Panc1 (cell line): ENCODE results near the gene MATN1. TPM values are rescaled to one million over a fixed set of nuclear protein-coding genes. Genes with fewer than 3 reads are reported as not detected.

Experiments used
- ATAC-seq: fragments of 200-7000 bp; cut with Tn5 transposase; 2 replicates; pipeline ENCODE4 v1.9.1; 2020; ENCODE audit warnings: mild to moderate bottlenecking, moderate library complexity
- BruUV-seq: library from RNA; stranded (reverse); fragments of 400-500 nt; replicated peaks from 2 replicates; lab custom pipeline; 2021; lab: Mats Ljungman, UMichigan
- CTCF ChIA-PET: fragments of 300-600 bp; sonication (Branson Sonifier 250); formaldehyde crosslinking; loops from one replicate; lab custom pipeline; 2022; ENCODE audit warnings: antibody characterized with exemption; lab: Charles Lee
- POLR2A ChIA-PET: fragments of 300-600 bp; sonication (Branson Sonifier 250); formaldehyde crosslinking; loops from one replicate; lab custom pipeline; 2022; ENCODE audit warnings: antibody characterized with exemption; lab: Charles Lee
- DNase-seq: peaks from one replicate; pipeline ENCODE4 v3.0.0-alpha.2; 2010; ENCODE audit warnings: low read depth, low spot score
- H3K27ac ChIP-seq: 2 replicates; pipeline ENCODE4 v1.5.1; 2011; ENCODE audit warnings: mild to moderate bottlenecking, low read length, inconsistent platforms
- H3K27me3 ChIP-seq: fragments of 200-500 bp; sonication (Bioruptor generic); 2 replicates; pipeline ENCODE4 v1.6.0; 2014; ENCODE audit warnings: low read length, inconsistent platforms; ENCODE audit not compliant: control insufficient read depth, insufficient read depth
- H3K36me3 ChIP-seq: fragments of 200-500 bp; sonication (Bioruptor generic); 2 replicates; pipeline ENCODE4 v1.5.1; 2014; ENCODE audit warnings: inconsistent platforms, mild to moderate bottlenecking, low read length, moderate library complexity; ENCODE audit not compliant: control insufficient read depth, insufficient read depth
- H3K4me1 ChIP-seq: 2 replicates; pipeline ENCODE4 v1.5.1; 2011; ENCODE audit warnings: inconsistent platforms, mild to moderate bottlenecking, low read length, moderate library complexity; ENCODE audit not compliant: control insufficient read depth, insufficient read depth
- H3K4me3 ChIP-seq, 2 experiments: 2 replicates each; pipeline ENCODE4 v1.5.1; 2011 to 2012; ENCODE audit warnings: low read depth in 2 of 2, low read length in 2 of 2, mild to moderate bottlenecking in 2 of 2, inconsistent platforms in 1 of 2, moderate library complexity in 1 of 2
- H3K9me3 ChIP-seq: fragments of 200-500 bp; sonication (Bioruptor generic); 2 replicates; pipeline ENCODE4 v1.5.1; 2014; ENCODE audit warnings: low read depth, mild to moderate bottlenecking, inconsistent platforms, low read length, moderate library complexity; ENCODE audit not compliant: control insufficient read depth, insufficient read depth
- POLR2AphosphoS5 ChIP-seq: IDR thresholded peaks from 2 replicates; pipeline ENCODE4 v1.6.1; 2012; ENCODE audit warnings: mild to moderate bottlenecking, low read depth, low read length, moderate library complexity
- REST ChIP-seq, 2 experiments: IDR thresholded peaks; 2 replicates each; pipeline ENCODE4 v1.6.1; 2011 to 2012; ENCODE audit warnings: low read depth in 2 of 2, control low read depth in 1 of 2, low read length in 1 of 2, mild to moderate bottlenecking in 1 of 2, moderate library complexity in 1 of 2; ENCODE audit not compliant: insufficient read depth in 1 of 2
- SIN3A ChIP-seq: IDR thresholded peaks from 2 replicates; pipeline ENCODE4 v1.6.1; 2012; ENCODE audit warnings: low read depth, mild to moderate bottlenecking, low read length, moderate library complexity, borderline replicate concordance; ENCODE audit not compliant: insufficient read depth
- TCF7L2 ChIP-seq: IDR thresholded peaks from 2 replicates; pipeline ENCODE4 v1.6.1; 2011; ENCODE audit warnings: mild to moderate bottlenecking, low read depth, low read length, inconsistent platforms
- in situ Hi-C: cut with HindIII; loops from 2 replicates; pipeline ENCODE4 v1.10.0; 2016; ENCODE audit warnings: low sequenced_read_pairs, low pct_unique_long_range_greater_than_20kb
- intact Hi-C: fragments of 100-400 bp; cut with micrococcal nuclease; formaldehyde crosslinking; loops from one replicate; pipeline ENCODE4 v1.10.0; 2022; ENCODE audit not compliant: unreplicated experiment
- total RNA-seq: library from RNA; stranded (reverse); gene quantifications from one replicate; pipeline ENCODE4 v1.2.1, GENCODE V29; 2021; ENCODE audit not compliant: unreplicated experiment
- TF ChIP-seq, protein P1 (sequence below): fragments of 450-650 bp; IDR thresholded peaks from 2 replicates; pipeline ENCODE4 v1.5.1; 2017; ENCODE audit warnings: mild to moderate bottlenecking

Gene MATN1
- total RNA-seq, 1 experiment from 2014 or later, result 0.59 TPM

DNA sequence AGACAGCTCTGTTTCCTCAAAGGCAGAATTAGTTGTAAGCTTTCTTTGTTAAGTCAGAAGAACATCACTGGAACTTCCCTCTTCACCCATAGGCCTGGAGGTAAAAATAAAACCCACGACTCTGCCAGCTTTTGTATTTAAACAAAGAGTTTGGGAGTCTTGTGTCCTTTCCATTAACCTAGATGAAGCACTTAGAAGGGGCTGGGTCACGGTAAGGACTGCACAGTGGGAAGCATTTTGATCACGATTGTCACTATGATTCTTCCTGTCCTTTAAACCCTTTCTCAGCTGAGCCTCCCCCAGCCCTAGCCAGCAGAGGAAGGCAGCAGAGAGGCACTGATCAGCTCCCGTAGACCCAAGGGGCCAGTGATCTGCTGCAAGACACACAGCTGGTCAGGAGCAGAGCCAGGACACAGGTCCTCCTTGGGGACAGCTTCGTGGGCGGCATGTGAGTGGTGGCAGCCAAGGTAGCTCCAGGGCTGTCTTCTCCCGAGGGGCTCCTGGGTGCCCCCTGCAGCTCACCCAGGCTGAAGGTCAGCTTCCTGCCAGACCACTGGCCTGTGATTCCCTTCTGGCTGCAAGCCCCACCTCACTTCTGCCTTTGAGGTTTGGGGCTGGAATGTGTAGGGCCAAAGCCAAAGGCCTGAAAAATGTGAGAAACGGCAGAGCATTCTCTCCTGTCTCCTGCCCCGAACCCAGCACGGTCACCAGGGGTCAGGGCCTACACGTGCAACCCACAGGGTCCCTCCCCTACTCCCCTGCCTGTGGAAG, 38.2 kb upstream of the MATN1 start:
- H3K27me3 ChIP-seq, result no peaks in the 10 kb centered on the region
- in situ Hi-C loops (no loop called here), intact Hi-C loops (no loop called here)
- H3K4me1 ChIP-seq, result peaks cover 11% of the 10 kb centered on the region; the same call in 1 of the 2 replicates
- no TSS peak for BruUV-seq
- H3K4me3 ChIP-seq, result no peak overlapping the region
- ATAC-seq (no peak), DNase-seq (no peak)
- POLR2A ChIA-PET, result interaction anchor here (0.7 kb wide), 1 partner anchor 32 kb away, joined by 5 read pairs; no protein-coding TSS in a partner anchor
- no peak overlapping the region for H3K27ac ChIP-seq
- TF ChIP-seq REST (IDR thresholded peaks at IDR 0.05; ENCODE audit: insufficient read depth in 1 of 2, low read depth in 2 of 2, low read length in 1 of 2), result no peak
- TF ChIP-seq TCF7L2, result no peak
- TF ChIP-seq SIN3A, result no peak
- no peak for TF ChIP-seq POLR2AphosphoS5
- TF ChIP-seq, protein P1, sequence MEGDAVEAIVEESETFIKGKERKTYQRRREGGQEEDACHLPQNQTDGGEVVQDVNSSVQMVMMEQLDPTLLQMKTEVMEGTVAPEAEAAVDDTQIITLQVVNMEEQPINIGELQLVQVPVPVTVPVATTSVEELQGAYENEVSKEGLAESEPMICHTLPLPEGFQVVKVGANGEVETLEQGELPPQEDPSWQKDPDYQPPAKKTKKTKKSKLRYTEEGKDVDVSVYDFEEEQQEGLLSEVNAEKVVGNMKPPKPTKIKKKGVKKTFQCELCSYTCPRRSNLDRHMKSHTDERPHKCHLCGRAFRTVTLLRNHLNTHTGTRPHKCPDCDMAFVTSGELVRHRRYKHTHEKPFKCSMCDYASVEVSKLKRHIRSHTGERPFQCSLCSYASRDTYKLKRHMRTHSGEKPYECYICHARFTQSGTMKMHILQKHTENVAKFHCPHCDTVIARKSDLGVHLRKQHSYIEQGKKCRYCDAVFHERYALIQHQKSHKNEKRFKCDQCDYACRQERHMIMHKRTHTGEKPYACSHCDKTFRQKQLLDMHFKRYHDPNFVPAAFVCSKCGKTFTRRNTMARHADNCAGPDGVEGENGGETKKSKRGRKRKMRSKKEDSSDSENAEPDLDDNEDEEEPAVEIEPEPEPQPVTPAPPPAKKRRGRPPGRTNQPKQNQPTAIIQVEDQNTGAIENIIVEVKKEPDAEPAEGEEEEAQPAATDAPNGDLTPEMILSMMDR, result no peak
- no peaks in the 10 kb centered on the region for H3K36me3 ChIP-seq
- CTCF ChIA-PET, result no interaction called here
- no peaks in the 10 kb centered on the region for H3K9me3 ChIP-seq

GRCh38 chr1:30760596-30761324, 37.4 kb upstream of the MATN1 start:
- no peaks in the 10 kb centered on the region for H3K36me3 ChIP-seq
- TF ChIP-seq TCF7L2 (no peak), POLR2AphosphoS5 (no peak), REST (IDR thresholded peaks at IDR 0.05; ENCODE audit: insufficient read depth in 1 of 2, low read depth in 2 of 2, low read length in 1 of 2) (no peak), SIN3A (no peak)
- TF ChIP-seq, protein P1, result no peak
- no peaks in the 10 kb centered on the region for H3K27me3 ChIP-seq
- H3K9me3 ChIP-seq, result no peaks in the 10 kb centered on the region
- no peak overlapping the region for H3K27ac ChIP-seq
- BruUV-seq, result no TSS peak
- ATAC-seq (no peak), DNase-seq (no peak)
- no peak overlapping the region for H3K4me3 ChIP-seq
- intact Hi-C loops (no loop called here), in situ Hi-C loops (no loop called here)
- POLR2A ChIA-PET, result interaction anchor here (0.7 kb wide), 1 partner anchor 32 kb away, joined by 5 read pairs; no protein-coding TSS in a partner anchor
- CTCF ChIA-PET, result no interaction called here
- H3K4me1 ChIP-seq, result peaks cover 11% of the 10 kb centered on the region; the same call in 1 of the 2 replicates
